ENCODE results near the gene H2BK1. TPM values are rescaled to one million over a fixed set of nuclear protein-coding genes. Genes with fewer than 3 reads are reported as not detected.

H2BK1 gene
- total RNA-seq = not detected

DNA sequence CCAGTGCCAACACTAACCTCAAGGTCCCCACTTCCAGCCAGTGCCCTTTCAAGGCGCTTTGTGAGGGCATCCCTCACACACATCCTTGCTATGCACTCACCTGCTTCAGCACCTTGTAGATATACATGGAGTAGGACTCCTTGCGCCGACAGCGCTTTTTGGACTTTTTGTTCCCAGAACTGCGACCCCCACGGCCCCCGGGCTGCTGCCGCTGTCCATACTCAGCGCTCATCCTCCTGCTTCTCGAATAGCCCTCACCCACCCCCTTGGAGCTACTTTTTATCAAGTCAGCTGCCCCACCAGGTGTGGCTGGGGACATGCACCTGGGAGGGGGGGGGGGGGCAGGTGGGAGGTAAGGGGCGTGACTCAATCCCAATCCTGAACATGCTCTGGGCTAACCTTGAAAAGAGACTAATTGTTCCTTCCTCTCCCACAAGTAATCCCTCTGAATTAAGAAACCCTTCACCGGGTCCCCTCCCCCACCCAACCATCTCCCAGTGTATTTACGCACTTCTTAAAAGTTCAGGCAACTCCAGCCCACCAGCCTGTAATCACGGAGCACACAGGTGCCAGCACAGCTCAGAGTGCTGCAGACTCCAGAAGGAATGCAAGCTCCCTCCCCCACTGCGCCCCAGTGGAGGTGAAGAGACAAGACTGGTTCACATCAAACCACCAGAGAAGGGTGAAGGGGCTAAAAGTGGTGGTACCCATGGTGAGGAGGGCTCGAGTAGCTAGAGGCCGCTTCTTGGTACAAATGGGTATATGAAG is at the start of gene H2BK1:
TSS of gene H2BK1 (minus strand) at position 402 of the 768 bp plus-strand sequence. CDS start at position 232, 170 bp downstream.
- DNase-seq (ENCODE audit: low spot score) = no peak

DNA sequence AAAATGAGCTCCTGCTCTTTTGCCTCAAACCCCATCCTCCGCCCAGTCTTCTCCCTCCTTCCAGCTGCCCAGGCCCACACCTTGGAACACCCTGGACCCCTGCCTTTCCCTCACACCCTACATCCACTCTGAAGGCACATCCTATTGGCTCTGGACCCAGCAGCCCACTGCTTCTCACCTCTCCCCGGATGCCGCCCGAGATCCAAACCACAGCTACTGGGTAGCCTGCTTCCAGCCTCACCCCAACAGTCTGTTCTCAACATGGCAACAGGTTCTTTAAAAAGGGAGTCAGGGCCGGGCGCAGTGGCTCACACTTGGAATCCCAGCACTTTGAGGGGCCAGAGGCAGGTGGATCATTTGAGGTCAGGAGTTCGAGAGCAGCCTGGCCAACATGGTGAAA is 47.7 kb upstream of the H2BK1 start:
- DNase-seq (ENCODE audit: low spot score) = no peak

DNA sequence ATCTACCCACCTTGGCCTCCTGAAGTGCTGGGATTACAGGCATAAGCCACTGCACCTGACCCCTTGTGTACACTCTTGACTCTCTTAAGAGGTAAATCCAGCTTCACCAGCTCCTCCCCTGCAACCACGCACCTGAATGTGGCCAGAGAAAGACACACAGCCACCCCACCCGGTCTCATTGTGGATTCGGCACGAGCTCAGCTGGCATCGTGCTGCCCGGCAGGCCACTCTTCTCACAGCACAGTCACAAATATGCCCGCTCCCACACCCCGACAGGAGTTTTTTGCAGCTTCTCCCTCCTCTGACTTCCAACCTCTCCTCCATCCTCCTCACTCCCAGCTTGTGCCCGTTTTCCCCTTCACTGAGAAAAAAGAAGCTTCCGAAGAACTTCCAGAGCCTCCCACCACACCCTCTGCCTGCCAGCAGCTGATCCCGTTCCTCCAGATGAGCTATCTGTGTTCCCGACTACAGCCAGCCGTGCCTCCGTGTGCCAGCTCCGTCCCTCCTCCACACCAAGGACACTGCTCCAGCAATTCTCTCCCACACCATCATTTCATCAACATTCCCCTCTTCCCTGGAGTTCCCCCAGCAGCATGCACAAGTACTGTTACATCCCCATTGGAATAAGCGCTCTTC is 46.2 kb upstream of the H2BK1 start:
- DNase-seq (ENCODE audit: low spot score) = no peak

DNA sequence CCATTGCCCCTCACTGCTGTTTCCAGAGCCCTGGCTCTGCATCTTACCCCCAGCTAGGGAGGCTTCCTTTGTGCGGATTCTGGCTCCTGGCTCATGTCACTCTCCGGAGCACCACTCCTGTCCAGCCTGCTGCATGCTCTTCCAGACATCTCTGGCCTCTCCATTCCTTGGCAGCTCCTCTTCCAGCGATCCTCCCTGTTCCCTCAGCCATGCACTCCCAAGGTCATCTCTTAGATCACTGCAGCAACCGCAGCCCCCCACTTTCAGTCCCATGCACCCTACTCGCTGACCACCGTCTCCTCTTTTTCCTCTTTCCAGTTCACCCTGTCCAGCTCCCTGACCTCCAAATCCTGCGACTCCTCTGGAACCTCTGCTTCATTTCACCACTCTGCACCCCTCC is 45.1 kb upstream of the H2BK1 start:
- no peak for DNase-seq (ENCODE audit: low spot score)

DNA sequence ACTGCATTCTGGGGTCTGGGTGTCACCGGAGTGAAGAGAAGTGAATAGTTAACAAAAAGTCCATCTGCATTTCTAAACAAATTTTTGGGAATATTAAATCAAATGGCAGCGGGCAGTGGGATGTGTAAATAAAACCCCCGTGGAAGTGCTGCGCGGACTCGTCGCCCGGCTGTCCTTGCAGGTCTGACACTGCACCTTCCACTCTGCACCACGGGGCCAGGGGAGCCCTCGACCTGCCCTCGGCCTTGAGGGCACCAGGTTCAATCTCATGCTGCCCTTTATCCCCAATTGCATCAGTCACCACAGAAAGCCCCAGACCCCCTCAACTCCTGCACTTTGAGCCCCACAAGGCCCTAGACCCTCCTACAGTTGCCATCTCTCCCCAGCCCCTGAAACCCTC is 44.6 kb upstream of the H2BK1 start:
- no peak for DNase-seq (ENCODE audit: low spot score)

DNA sequence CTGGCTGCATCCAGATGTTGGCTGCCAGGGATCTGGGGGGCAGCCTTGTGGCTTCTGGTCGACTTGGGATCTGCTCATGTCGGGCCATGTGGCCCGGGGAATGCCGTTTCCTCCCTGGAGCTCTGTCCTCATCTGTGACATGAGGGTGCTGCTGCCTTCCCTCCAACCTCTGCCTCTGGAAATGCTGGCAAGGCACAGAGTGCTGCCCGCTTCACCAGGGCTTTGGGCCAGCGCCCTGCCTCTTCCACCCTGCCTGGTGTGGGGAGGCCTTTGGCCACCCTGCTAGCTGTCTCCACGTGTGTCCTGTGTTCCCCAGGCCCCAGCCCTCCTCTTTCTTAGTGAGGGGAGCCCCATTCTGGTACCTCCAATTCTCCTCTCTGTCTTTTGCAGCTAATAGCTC is 44.0 kb upstream of the H2BK1 start:
- DNase-seq (ENCODE audit: low spot score) = no peak

DNA sequence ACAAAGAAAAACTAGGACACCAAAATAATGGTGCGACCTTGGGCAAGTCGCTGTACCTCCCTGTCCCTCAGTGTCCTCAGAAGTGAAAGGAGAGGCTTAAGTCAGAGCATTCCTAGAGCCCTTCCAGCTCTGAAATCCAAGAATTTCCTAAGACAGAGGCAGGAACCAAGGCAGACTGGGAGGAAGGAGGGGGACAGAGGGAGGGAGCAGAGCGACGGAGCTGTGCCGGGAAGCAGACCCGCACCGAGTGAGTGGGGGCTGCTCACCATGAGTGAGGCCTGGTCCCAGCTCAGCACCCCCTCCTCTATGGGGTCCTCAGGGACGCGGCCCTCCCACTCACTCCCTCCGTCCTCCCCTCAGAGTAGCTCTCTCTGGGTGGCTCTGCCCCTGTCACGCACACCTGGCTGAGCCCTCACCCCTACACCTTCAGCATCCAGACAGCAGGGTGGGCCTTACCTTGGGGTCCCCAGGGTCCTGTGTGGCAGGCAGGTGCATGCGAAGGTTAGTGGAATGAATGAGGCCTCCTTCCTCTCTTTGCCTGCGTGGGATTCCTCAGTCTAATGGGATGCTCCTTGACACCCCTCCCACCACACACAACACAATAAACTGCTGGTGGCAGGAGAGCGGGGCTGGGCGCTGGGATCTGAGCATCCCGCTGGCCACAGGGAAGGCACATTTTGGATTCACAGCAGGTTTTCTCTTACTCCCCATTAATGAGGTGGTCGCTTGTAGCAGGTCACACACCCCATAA is 42.8 kb upstream of the H2BK1 start:
- DNase-seq (ENCODE audit: low spot score) = no peak

DNA sequence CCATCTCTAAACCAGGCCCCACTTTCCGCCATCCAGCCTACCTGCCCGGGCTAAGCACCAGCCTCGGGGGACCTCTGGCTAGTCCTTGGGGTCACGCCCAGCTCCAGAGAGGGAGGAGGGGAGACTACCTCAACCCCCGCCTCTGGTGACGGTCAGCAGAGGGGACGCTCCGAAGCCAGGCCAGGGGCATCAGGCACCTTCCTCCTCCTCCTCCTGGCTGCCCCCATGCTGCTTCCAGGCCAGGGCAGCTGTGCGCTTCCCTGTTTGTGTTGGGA is 42.2 kb upstream of the H2BK1 start:
- DNase-seq (ENCODE audit: low spot score) = no peak

DNA sequence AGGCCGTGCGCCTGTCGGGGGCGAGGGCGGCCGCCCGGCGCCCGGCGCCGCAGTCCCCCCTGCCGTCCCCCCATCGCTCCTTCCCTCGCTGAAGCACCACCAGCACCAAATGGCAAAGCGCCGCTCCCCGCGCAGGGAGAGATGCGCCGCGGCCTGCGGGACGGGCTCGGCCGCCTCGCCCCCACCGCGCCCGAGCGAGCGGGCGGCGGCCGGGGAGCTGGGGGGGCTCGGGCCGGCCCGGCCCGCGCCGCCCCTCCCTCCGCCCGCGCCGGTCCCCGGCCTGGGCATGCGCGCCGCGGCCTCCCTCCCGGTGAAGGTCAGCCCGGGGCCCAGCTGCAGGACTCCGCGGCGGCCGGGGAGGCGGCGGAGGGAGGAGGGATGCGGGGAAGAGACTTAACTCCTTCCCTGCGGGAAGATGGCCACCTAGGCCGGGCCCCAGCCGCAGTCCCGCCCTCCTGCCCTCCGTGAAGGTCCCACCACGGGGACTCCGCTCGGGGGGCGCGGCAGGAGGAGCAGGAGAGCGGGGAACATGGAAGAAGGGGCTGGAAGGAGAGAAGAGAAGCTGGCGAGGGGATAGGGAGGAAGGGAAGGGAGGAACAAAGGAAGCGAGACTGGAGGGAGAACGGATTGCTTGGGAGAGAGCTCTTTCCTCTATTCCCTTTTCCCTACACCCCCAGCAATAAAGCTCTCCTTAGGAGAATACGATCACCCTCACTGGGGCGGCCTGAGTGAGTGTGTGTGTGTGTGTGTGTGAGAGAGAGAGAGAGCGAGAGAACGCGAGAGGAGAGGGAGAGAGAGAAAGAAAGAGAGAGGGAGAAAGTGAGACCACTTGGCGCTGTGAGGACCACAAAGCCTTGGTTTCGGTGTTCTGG is 41.6 kb upstream of the H2BK1 start:
- peak; percentile 52 for DNase-seq (ENCODE audit: low spot score)

DNA sequence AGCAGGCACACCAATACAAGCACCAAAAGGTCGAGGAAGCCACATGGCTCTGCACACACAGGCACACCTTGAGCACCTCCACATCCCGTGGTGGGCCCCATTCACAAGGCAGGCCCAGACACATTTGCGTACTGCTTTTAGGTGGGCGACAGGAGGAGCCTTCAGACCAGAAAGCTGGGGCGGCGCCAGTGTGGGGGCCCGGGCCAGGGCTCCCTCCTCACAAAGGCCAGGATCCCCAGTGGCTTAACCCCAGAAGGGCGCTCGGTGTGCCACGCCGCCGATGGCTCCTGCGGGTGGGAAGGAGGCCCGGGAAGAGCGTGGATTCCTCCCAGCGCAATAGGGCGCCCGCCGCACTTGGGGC is 41.0 kb upstream of the H2BK1 start:
- no peak for DNase-seq (ENCODE audit: low spot score)

DNA sequence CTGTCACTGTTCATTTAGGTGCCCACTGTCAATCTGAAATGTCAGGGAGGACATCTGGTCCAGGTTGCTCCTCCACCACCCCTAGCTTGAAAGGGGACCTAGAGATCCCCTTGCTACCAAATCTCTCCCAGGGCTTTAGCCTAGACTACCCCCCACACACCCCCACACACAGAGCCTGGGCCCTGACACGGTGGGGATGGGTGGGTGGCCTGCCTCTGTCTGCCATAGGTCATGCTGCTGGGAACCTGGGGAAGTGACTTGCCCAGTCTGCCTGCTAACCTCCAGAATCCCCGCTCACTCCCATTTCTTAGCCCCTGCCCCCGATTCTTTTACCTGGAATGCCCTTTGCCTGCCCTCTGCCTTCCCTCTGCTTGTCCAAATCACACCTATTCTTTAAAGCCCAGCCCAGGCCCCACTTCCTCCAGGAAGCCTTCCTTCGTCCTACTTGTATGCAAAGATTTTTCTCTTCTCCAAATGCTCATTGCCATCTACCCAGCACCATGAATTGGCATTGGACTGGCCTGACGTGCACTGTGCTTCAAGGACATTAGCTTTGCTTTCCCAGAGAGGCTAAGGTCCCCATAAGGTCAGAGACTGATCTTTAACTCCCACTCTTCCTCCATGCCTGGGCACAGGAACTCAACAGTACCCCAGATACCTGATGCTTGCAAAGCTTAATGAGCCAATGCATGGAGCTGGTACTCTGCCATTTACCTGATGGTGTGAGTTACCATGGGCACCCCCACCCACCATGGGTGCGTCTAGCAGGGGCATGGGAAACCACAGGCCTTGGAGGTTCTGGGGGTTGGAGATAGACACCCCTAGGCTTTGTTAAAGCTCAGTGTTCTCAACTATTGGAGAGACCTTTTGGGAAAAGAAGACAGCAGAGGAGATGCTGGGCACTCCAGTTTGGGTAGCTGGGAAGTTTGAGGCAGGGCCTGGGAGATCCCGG is 40.2 kb upstream of the H2BK1 start:
- no peak for DNase-seq (ENCODE audit: low spot score)

DNA sequence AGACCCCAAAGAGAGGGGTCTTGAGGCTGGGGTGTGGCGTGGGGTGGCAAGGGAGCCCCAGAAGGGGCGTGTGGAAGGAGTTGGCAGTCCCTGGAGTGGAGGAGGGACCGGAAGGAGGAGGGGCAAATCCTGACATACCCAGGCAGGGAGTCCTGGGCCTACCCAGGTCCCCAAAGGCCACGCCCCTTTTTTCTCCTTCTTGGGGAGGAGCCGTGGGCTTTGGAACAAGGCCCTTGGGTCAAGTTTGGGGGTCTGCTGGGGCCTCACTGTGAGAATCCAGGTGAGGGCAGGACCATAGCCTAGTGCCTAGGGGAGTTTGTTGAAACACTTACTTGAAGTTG is 39.4 kb upstream of the H2BK1 start:
- peak; percentile 50 for DNase-seq (ENCODE audit: low spot score)

DNA sequence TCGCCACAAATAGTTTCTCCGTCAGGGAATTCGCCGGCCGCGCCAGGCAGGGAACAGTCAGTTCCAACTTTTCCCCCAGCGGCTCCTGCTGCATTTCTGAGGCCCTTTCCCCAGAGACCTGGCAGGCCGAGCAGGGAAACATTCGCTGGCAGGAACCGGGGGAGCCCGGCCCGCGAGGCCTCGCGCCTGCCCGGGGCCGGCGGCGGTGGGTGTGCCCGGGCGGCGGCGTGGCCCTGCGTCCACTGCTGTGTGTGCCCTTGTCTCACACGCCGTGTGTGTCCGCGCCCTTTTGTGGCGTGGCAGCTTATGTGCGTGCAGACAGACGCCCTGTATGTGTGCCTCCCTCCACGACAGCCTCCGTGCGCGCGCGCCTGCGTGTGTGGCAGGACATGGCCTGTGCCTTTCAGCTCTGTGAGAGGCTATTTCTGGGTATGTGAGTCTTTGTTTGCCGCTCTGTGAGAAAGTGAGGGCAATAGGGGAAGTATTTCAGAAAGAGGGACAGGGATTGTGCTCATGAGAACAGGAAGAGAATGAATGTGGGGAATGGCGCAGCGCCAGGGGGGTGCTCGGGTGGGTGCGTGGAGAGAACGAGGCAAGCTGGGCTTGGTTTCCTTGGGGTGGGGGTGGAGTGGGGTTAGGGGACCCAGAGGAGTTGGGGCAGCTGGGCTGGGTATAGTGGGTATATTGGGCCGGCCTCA is 38.9 kb upstream of the H2BK1 start:
- no peak for DNase-seq (ENCODE audit: low spot score)

DNA sequence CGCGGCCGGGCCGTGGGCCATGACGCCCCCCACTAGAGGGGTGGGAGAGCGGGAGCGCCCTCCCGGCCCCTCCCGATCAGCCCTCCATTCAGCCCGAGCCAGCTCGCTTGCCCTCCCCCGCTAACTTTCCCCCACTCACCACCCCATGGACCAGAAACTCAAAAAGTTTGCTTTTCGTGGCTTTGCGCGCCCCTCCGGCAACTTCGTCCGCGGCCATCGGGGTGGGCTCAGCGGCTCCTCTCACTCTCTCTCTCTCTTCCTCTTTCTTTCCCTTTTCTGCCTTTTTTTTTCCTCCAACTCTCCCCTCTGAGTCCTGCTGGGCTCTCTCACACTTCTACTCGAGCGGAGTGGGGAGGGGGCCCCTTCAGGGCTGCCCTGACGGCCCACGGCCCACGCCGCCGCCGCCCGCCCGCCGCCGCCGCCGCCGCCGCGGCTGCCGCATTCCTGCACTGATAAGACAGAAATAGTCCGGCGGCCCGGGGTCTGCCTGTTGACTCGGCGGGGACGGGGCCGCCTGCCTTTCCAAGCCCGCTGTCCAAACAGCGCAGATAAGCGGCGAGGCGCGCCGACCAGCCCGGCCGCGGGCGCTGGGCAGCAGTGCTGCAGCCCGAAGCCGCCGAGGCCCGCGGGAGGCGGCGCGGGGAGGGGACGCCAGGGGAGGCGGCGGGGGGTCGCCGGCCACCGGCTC is 38.2 kb upstream of the H2BK1 start, which contains the start of gene SMARCD3:
TSS of gene SMARCD3 (minus strand) at position 349 of the 688 bp plus-strand sequence. CDS start at position 217, 132 bp downstream.
- peak; percentile 57 for DNase-seq (ENCODE audit: low spot score)

DNA sequence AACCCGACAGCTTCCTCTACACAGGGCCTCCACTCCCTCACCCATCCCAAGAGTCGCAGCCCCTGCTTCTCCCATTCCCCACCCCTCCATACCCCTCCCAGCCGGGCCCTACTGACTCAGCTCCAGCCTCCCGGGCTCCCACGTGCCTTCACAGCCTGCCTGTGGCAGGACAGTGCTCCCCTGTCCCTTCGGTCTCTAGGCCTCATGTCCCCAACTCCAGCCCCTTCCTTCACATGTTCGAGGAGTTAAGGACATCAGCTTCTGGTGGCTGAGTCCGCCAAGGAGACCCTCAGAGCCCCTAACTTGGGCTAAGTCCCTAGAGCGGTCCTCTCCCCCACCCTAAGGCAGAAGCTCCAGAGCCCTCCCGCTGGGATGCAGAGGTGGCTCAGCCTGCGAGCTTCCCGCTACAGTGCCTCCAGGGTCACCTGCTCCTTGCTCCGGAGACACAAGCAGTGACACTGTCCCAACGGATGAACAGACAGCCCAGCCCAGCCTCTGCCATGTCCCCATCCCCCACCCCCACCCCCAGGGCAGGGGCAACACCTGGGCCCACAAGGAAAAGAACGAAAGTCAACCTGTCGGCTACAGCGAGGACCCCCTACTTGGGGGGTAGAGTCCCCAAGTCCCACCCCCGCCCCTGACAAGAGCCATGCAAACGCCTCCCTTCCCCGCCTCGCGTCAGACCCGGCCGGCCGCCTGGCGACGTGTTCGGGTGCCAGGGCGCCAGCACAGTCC is 37.5 kb upstream of the H2BK1 start:
- no peak for DNase-seq (ENCODE audit: low spot score)

DNA sequence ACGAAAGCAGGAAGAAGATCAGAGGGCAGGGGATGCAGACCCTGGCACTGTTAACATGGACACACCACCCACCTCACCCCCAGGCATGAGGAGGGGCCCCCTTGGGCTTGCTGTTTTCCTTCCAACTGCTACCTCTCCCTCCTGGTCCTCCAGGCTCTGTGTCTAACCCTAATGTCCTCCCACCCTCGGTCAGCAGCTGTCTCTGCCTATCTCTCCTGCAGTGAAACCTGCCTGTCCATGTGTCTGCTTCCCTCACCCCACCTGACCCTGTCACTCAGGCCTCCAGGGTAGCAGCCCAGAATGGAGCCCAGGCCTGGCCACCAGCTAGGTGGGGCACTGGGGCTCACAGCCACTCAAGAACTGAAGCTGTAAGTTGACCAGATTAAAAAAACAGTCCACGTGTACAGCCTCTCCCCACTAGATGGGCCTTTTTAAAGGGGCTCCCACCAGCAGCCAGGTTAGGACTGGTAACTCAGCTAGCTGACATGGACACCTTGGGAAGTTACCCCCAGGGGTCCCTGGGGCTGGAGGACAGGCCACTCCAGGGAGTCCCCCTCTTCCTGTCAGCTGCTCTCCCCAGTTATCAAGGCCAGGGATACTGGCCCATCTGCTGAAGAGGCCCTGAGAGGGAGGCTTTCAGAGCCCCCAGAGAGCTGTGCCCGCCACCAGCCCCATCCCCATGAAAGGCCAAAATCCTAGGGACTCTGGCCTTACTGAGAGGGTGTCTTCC is 36.7 kb upstream of the H2BK1 start:
- no peak for DNase-seq (ENCODE audit: low spot score)

DNA sequence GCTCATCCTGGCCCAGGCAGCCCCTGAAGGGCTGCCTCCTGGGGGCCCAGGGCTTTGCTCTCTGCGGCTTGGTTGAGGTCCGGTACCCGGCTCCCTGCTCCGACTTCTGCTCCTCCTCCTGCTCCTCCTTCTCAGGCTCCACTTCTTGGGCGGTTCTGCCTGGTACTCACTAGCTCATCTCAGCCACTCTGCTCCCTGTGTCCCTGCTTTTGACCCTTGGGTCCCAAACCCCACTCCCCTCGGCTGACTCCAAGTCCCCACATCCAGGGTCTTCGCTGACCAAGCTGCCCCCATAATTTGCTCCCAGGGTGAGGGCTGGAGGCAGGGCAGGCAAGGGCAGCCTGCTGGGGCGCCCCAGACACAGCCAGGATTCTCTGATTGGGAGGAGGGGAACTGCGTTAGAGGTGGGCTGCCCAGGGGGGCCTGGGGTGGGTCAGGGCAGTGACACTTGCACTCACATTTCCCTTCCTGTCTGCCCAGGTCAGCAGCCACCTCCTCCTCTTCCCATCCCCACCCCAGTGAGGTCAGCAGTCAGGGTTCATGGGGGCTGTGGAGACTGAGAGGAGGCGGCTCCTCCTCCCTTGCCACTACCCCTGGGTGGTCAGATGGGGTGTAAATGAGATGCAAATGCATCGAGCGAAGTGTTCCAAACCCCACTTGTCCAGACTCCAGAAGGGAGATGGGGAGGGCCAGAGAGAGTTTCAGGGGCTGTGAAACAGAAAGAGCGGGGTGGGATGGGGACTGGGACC is 36.0 kb upstream of the H2BK1 start:
- no peak for DNase-seq (ENCODE audit: low spot score)

Data from mucosa of gallbladder (tissue), 1 donor.